ENCODE measurements around the gene SMIM29.

GRCh38 chr6:34229877-34230276 lies 18.9 kb downstream of the SMIM29 start:
- TF ChIP-seq CTCF (IDR thresholded peaks at IDR 0.05; ENCODE audit: insufficient read depth, low read length): no peak
- TF ChIP-seq POLR2AphosphoS5 (IDR thresholded peaks at IDR 0.05; ENCODE audit: low read depth): no peak
- TF ChIP-seq, protein P1, sequence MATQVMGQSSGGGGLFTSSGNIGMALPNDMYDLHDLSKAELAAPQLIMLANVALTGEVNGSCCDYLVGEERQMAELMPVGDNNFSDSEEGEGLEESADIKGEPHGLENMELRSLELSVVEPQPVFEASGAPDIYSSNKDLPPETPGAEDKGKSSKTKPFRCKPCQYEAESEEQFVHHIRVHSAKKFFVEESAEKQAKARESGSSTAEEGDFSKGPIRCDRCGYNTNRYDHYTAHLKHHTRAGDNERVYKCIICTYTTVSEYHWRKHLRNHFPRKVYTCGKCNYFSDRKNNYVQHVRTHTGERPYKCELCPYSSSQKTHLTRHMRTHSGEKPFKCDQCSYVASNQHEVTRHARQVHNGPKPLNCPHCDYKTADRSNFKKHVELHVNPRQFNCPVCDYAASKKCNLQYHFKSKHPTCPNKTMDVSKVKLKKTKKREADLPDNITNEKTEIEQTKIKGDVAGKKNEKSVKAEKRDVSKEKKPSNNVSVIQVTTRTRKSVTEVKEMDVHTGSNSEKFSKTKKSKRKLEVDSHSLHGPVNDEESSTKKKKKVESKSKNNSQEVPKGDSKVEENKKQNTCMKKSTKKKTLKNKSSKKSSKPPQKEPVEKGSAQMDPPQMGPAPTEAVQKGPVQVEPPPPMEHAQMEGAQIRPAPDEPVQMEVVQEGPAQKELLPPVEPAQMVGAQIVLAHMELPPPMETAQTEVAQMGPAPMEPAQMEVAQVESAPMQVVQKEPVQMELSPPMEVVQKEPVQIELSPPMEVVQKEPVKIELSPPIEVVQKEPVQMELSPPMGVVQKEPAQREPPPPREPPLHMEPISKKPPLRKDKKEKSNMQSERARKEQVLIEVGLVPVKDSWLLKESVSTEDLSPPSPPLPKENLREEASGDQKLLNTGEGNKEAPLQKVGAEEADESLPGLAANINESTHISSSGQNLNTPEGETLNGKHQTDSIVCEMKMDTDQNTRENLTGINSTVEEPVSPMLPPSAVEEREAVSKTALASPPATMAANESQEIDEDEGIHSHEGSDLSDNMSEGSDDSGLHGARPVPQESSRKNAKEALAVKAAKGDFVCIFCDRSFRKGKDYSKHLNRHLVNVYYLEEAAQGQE (IDR thresholded peaks at IDR 0.05; ENCODE audit: insufficient replicate concordance, low read depth): no peak

Measured in HL-60 (cell line).